Ascending aorta (tissue), 2 donors: Measurements from ENCODE around the gene MGAT5B. TPM values are rescaled to one million over a fixed set of nuclear protein-coding genes. Genes with fewer than 3 reads are reported as not detected.
"Not testable (repeated sequence)": the region's sequence is repeated elsewhere in the genome, so short reads cannot be mapped to it uniquely, and the experiment has no call there.

Experiments used
- DNase-seq, 2 donors: peaks; one replicate each; pipeline ENCODE4 v3.0.0-alpha.2; 2019; ENCODE audit warnings: low spot score in 2 of 2
- H3K27ac ChIP-seq, 2 donors: fragments of 200-600 bp; sonication (generic); one replicate each; pipeline ENCODE4 v1.5.1; 2016 to 2017; ENCODE audit warnings: mild to moderate bottlenecking in 1 of 2
- H3K27me3 ChIP-seq: fragments of 200-600 bp; sonication (generic); one replicate; pipeline ENCODE4 v1.5.1; 2017
- H3K36me3 ChIP-seq, 2 donors: fragments of 200-600 bp; sonication (generic); one replicate each; pipeline ENCODE4 v1.5.1; 2016
- H3K4me1 ChIP-seq, 2 donors: fragments of 200-600 bp; sonication (generic); one replicate each; pipeline ENCODE4 v1.5.1; 2016 to 2017; ENCODE audit warnings: mild to moderate bottlenecking in 1 of 2
- H3K4me3 ChIP-seq, 2 donors: fragments of 200-600 bp; sonication (generic); one replicate each; pipeline ENCODE4 v1.5.1; 2016 to 2017; ENCODE audit warnings: mild to moderate bottlenecking in 1 of 2
- H3K9me3 ChIP-seq, 2 donors: fragments of 200-600 bp; sonication (generic); one replicate each; pipeline ENCODE4 v1.5.1; 2016
- CTCF ChIP-seq, 3 experiments: fragments of 200-600 bp in 2 of 3; fragments of 450-650 bp in 1 of 3; sonication (generic) in 2 of 3; IDR thresholded peaks; one replicate each; pipeline ENCODE4 v1.5.1; 2016 to 2019; ENCODE audit warnings: antibody characterized with exemption in 3 of 3, mild to moderate bottlenecking in 1 of 3, moderate library complexity in 1 of 3
- intact Hi-C: fragments of 100-400 bp; cut with DNase I; formaldehyde crosslinking; loops from one replicate; pipeline ENCODE4 v1.15.1; 2023
- total RNA-seq: library from RNA; depleted of rRNA; stranded (reverse); fragments of >200 nt; gene quantifications from one replicate; pipeline ENCODE4 v1.1.0, GENCODE V29; 2016

Gene MGAT5B
- total RNA-seq, 1 donor from 2014 or later, result not detected

GRCh38 chr17:76967762-76968161 lies 99.6 kb downstream of the MGAT5B start:
- intact Hi-C loops, result no loop called here
- peaks cover 4 to 8% of the 10 kb centered on the region in 2 donors for H3K4me1 ChIP-seq
- DNase-seq, result no peak
- H3K27ac ChIP-seq, result no peak overlapping the region
- no peak for TF ChIP-seq CTCF (IDR thresholded peaks at IDR 0.05)
- H3K4me3 ChIP-seq, result no peak overlapping the region
- H3K27me3 ChIP-seq, result peaks cover 9% of the 10 kb centered on the region
- H3K9me3 ChIP-seq, result no peaks in the 10 kb centered on the region
- no peaks in the 10 kb centered on the region for H3K36me3 ChIP-seq

- no peak for DNase-seq
- Histone ChIP-seq H3K27me3 (peaks cover 9% of the 10 kb centered on the region), H3K9me3 (no peaks in the 10 kb centered on the region), H3K36me3 (no peaks in the 10 kb centered on the region), H3K27ac (no peak overlapping the region), H3K4me3 (peak overlapping the region in 1 of 2 donors; percentile 36), H3K4me1 (peaks cover 4 to 8% of the 10 kb centered on the region in 2 donors)
- intact Hi-C loops, result no loop called here
- TF ChIP-seq CTCF (IDR thresholded peaks at IDR 0.05), result no peak
Observed at GRCh38 chr17:76968707-76969597, 100.7 kb downstream of the MGAT5B start.

DNA sequence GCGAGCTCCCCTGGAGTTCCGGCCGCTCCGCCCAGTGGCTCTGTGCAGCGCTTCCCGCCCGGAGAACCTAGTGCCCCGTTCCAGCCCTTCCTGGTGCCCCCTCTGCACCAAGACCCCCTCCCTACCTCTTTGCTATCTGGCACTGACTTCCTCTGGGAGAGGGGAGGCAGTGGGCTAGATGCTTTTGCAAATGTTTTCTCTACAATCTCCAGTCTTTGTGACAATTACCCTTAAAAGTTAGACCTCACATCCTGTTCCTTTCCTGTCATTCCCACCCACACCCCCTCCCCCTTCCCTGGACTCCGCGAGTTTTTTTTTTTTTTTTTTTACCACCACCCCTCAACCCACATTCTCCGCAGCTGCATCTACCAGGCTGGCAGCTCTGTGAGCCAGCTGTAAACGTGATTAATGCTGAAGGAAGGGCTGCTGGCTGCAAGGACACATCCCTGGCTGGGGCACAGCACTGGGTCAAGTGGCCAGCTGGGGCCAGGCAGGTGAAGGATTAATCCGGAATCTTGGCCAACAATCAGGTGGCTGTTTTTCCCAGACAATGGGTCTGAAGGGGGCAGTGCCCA lies 101.5 kb downstream of the MGAT5B start:
- intact Hi-C loops, result no loop called here
- no peaks in the 10 kb centered on the region for H3K36me3 ChIP-seq
- TF ChIP-seq CTCF (IDR thresholded peaks at IDR 0.05), result no peak
- no peak for DNase-seq
- H3K27me3 ChIP-seq, result peaks cover 9% of the 10 kb centered on the region
- no peak overlapping the region for H3K27ac ChIP-seq
- H3K4me3 ChIP-seq, result peak overlapping the region in 1 of 2 donors; percentile 36
- peaks cover 4 to 8% of the 10 kb centered on the region in 2 donors for H3K4me1 ChIP-seq
- H3K9me3 ChIP-seq, result no peaks in the 10 kb centered on the region

DNA sequence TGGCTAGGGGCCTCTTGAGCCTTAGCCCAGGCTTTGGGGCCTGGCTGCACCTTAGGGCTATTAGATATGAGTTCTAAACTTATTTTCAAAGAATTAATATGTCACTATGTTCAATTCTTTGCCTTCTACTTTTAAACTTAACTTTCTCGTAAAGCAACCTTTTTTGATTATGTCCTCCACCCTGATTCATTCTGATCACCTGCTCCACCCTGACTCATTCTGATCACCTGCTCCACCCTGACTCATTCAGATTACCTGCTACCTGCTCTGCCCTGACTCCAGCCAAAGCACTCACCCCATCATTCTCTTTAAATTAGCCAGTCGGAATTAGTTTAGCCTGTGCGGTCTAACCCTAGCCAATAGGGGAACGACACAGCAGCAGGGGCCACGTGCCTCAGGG lies 102.0 kb downstream of the MGAT5B start:
- H3K27me3 ChIP-seq, intact Hi-C loops, H3K36me3 ChIP-seq, H3K4me3 ChIP-seq, H3K27ac ChIP-seq, H3K9me3 ChIP-seq, DNase-seq, H3K4me1 ChIP-seq: not testable (repeated sequence)

DNA sequence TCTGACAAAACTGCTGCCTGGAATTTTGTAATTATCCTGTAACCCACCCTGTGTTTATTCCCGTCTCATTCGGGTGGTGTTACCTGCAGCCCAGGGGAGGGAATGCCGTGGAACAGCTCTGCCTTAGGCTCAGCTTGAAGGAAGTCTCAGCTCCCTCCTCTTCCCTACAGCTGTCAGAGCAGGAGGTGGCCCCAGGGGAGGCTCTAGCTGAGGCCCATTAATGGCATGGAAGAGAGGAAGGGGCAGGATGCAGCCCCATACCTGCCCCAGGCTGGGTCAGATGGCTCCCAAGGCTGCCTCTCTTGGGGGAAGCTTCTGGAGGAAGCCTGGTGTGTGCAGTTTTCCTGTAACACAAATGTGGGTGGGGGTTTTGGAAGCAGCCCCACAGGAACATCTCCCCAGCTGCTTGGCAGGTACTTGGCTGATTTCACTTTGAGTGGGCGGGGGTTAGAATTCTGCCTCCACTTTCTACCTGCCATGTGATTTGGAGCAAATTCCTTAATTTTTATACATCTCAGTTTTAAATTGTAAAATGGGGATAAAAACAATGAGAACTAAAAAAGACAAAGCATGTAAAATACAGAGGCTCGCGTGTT lies 103.9 kb downstream of the MGAT5B start:
- no peak for TF ChIP-seq CTCF (IDR thresholded peaks at IDR 0.05)
- H3K27me3 ChIP-seq, result peaks cover 9% of the 10 kb centered on the region
- intact Hi-C loops, result no loop called here
- no peaks in the 10 kb centered on the region for H3K9me3 ChIP-seq
- no peak overlapping the region for H3K27ac ChIP-seq
- H3K4me1 ChIP-seq, result peaks cover 4 to 8% of the 10 kb centered on the region in 2 donors
- H3K4me3 ChIP-seq, result no peak overlapping the region
- no peaks in the 10 kb centered on the region for H3K36me3 ChIP-seq
- DNase-seq, result no peak

GRCh38 chr17:76973040-76973439 lies 104.8 kb downstream of the MGAT5B start:
- Histone ChIP-seq H3K9me3 (no peaks in the 10 kb centered on the region), H3K27me3 (peaks cover 9% of the 10 kb centered on the region)
- intact Hi-C loops, result no loop called here

More at GRCh38 chr17:76973040-76973439, 104.8 kb downstream of the MGAT5B start:
- peaks cover 4 to 8% of the 10 kb centered on the region in 2 donors for H3K4me1 ChIP-seq
- H3K4me3 ChIP-seq, result no peak overlapping the region
- no peak overlapping the region for H3K27ac ChIP-seq
- DNase-seq, result no peak
- TF ChIP-seq CTCF (IDR thresholded peaks at IDR 0.05), result no peak
- no peaks in the 10 kb centered on the region for H3K36me3 ChIP-seq
